SK-N-SH (cell line): ENCODE results near the gene SETD3. TPM values are rescaled to one million over a fixed set of nuclear protein-coding genes. Genes with fewer than 3 reads are reported as not detected.

Source experiments
- CTCF ChIA-PET: fragments of 300-600, 350-600 bp; formaldehyde crosslinking; extraction: SDS; loops from one replicate; lab custom pipeline; 2021; lab: Yijun Ruan, JAX
- POLR2A ChIA-PET: fragments of 350-600 bp; sonication (Branson Sonifier 250); formaldehyde crosslinking; extraction: SDS; loops from one replicate; lab custom pipeline; 2020; ENCODE audit warnings: antibody characterized with exemption, inconsistent platforms; lab: Yijun Ruan, JAX
- DNase-seq: peaks from one replicate; pipeline ENCODE4 v3.0.0; 2012
- H2AFZ ChIP-seq: fragments of 200-600 bp; sonication (generic); 2 replicates; pipeline ENCODE4 v1.8.1; 2016; ENCODE audit warnings: antibody characterized with exemption, mild to moderate bottlenecking, low read depth
- H3F3A ChIP-seq: fragments of 200-600 bp; sonication (generic); replicated peaks from 2 replicates; pipeline ENCODE3; 2016; ENCODE audit warnings: antibody characterized with exemption, mild to moderate bottlenecking; ENCODE audit not compliant: insufficient read depth
- H3K27ac ChIP-seq, 2 experiments: fragments of 200-500 bp in 1 of 2; fragments of 200-600 bp in 1 of 2; sonication (Bioruptor generic) in 1 of 2; sonication (generic), shearing (Covaris generic) in 1 of 2; 2 replicates each; pipeline versions ENCODE4 v1.5.1 to v1.6.1; 2014 to 2016; ENCODE audit warnings: low read depth in 2 of 2, inconsistent platforms in 1 of 2, low read length in 1 of 2, mild to moderate bottlenecking in 1 of 2, mixed read lengths in 1 of 2
- H3K27me3 ChIP-seq: fragments of 200-600 bp; sonication (generic), shearing (Covaris generic); 2 replicates; pipeline ENCODE4 v1.6.1; 2016; ENCODE audit warnings: mixed run types; ENCODE audit not compliant: insufficient read depth
- H3K36me3 ChIP-seq, 2 experiments: fragments of 200-500 bp in 1 of 2; fragments of 200-600 bp in 1 of 2; sonication (Bioruptor generic) in 1 of 2; sonication (generic) in 1 of 2; replicated peaks in 1 of 2; 2 replicates each; pipeline versions ENCODE3 to v1.5.1; 2014 to 2016; ENCODE audit warnings: low read length in 1 of 2, mild to moderate bottlenecking in 1 of 2; ENCODE audit not compliant: insufficient read depth in 2 of 2, control insufficient read depth in 1 of 2
- H3K4me1 ChIP-seq, 2 experiments: fragments of 200-500 bp in 1 of 2; fragments of 200-600 bp in 1 of 2; sonication (Bioruptor generic) in 1 of 2; sonication (generic), shearing (Covaris generic) in 1 of 2; 2 replicates each; pipeline versions ENCODE4 v1.5.1 to v1.6.1; 2014 to 2016; ENCODE audit warnings: low read depth in 1 of 2, low read length in 1 of 2, mixed run types in 1 of 2; ENCODE audit not compliant: insufficient read depth in 2 of 2, control insufficient read depth in 1 of 2
- H3K4me2 ChIP-seq: fragments of 200-600 bp; sonication (generic), shearing (Covaris generic); 2 replicates; pipeline ENCODE4 v1.6.1; 2017; ENCODE audit warnings: mixed run types
- H3K4me3 ChIP-seq, 2 experiments: fragments of 200-500 bp in 1 of 2; fragments of 200-600 bp in 1 of 2; sonication (Bioruptor generic) in 1 of 2; sonication (generic), shearing (Covaris generic) in 1 of 2; 2 replicates each; pipeline versions ENCODE4 v1.5.1 to v1.8.1; 2014 to 2016; ENCODE audit warnings: low read depth in 2 of 2, inconsistent platforms in 1 of 2, low read length in 1 of 2, mild to moderate bottlenecking in 1 of 2, mixed read lengths in 1 of 2, moderate library complexity in 1 of 2
- H3K79me2 ChIP-seq: fragments of 200-600 bp; sonication (generic); 2 replicates; pipeline ENCODE4 v1.8.1; 2017; ENCODE audit warnings: mild to moderate bottlenecking; ENCODE audit not compliant: insufficient read depth
- H3K9ac ChIP-seq: fragments of 200-600 bp; sonication (generic); 2 replicates; pipeline ENCODE4 v1.6.1; 2017; ENCODE audit warnings: mixed run types
- H3K9me2 ChIP-seq: fragments of 200-600 bp; sonication (generic); 2 replicates; pipeline ENCODE4 v1.6.1; 2017; ENCODE audit warnings: mixed run types
- H3K9me3 ChIP-seq: fragments of 200-600 bp; sonication (generic); 2 replicates; pipeline ENCODE4 v1.6.1; 2017; ENCODE audit warnings: mixed run types, mild to moderate bottlenecking, moderate library complexity
- H4K20me1 ChIP-seq: fragments of 200-600 bp; sonication (generic); 2 replicates; pipeline ENCODE4 v1.6.1; 2017; ENCODE audit warnings: mild to moderate bottlenecking, mixed run types; ENCODE audit not compliant: insufficient read depth
- CHD2 ChIP-seq: fragments of 150-350 bp; IDR thresholded peaks from 2 replicates; pipeline ENCODE4 v1.6.1; 2018; ENCODE audit warnings: low read length; ENCODE audit not compliant: partially characterized antibody
- FOXJ3 ChIP-seq: sonication (generic); formaldehyde crosslinking; IDR thresholded peaks from 2 replicates; pipeline ENCODE4 v1.5.1; 2020; ENCODE audit warnings: mild to moderate bottlenecking, missing genetic modification reagents
- FOXM1 ChIP-seq: IDR thresholded peaks from 2 replicates; pipeline ENCODE4 v1.4.0; 2012; ENCODE audit warnings: low read depth, mild to moderate bottlenecking
- GABPA ChIP-seq: IDR thresholded peaks from 2 replicates; pipeline ENCODE4 v1.4.0; 2012; ENCODE audit warnings: low read depth, mild to moderate bottlenecking
- MEF2A ChIP-seq: IDR thresholded peaks from 2 replicates; pipeline ENCODE4 v1.4.0; 2012; ENCODE audit warnings: low read depth, borderline replicate concordance
- MXI1 ChIP-seq: IDR thresholded peaks from 2 replicates; pipeline ENCODE4 v1.6.1; 2012; ENCODE audit warnings: mild to moderate bottlenecking, low read depth, low read length, improper control_type of control experiment
- PBX3 ChIP-seq: IDR thresholded peaks from 2 replicates; pipeline ENCODE4; 2012
- RAD21 ChIP-seq: IDR thresholded peaks from 2 replicates; pipeline ENCODE4 v1.6.1; 2012; ENCODE audit warnings: mild to moderate bottlenecking, low read length
- RCOR1 ChIP-seq: fragments of 150-350 bp; IDR thresholded peaks from 2 replicates; pipeline ENCODE4 v1.6.1; 2017; ENCODE audit warnings: antibody characterized with exemption, low read length
- RXRA ChIP-seq: IDR thresholded peaks from 2 replicates; pipeline ENCODE4 v1.4.0; 2012; ENCODE audit warnings: low read depth, mild to moderate bottlenecking, borderline replicate concordance
- SIN3A ChIP-seq: IDR thresholded peaks from 2 replicates; pipeline ENCODE4 v1.6.1; 2012; ENCODE audit warnings: low read depth, mild to moderate bottlenecking, low read length, moderate library complexity, borderline replicate concordance
- WGBS: methylation state at CpG from one replicate; pipeline ENCODE4 v1.1.6; 2017; ENCODE audit warnings: low lambda C conversion rate; 5-methylcytosine and 5-hydroxymethylcytosine counted together
- polyA plus RNA-seq, 3 experiments: library from polyadenylated mRNA; depleted of rRNA; stranded (reverse); fragments of >200 nt; gene quantifications; 2 replicates each; pipeline ENCODE4 v1.2.3, GENCODE V29; 2012
- TF ChIP-seq, protein P1 (sequence below): IDR thresholded peaks from 2 replicates; pipeline ENCODE4 v1.4.0; 2012; ENCODE audit warnings: low read depth, borderline replicate concordance

The SETD3 gene
- polyA plus RNA-seq, 1 of the 3 experiments (the other 2 are of a cell fraction), result 19.1 TPM

DNA sequence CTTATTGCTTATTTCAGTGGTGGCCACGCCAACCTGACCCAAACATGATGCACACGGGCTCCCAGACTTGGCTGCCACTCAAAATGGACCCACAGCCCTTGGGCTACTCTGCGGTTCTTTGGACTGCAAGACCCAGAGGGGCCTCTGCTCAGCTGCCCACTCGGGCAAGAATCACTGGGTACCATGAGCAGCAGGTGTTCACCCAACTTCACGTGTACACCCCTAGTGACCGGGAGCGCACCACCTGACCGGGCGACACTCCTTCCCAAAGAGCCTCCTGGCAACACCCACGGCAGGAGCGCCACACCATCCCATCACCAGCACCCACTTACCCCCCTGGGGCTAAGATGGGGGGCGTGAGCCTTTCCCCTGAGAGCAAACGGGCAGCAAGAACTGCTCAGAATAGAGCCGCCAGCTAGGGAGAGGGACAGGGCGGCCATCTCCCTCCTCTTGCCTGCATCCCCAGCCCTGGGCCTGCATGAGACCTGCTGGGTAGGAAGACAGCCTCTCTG is 32.6 kb upstream of the SETD3 start (continued):
- TF ChIP-seq FOXM1 (no peak), CHD2 (no peak), PBX3 (no peak), FOXJ3 (CRISPR knock-in tag) (no peak), RCOR1 (no peak), SIN3A (no peak)
- TF ChIP-seq, all 33 proteins: peak for 0

GRCh38 chr14:99512571-99513182 is 32.0 kb upstream of the SETD3 start:
- Histone ChIP-seq H3K36me3 (peaks cover 16 to 58% of the 10 kb centered on the region in 2 experiments), H3K9ac (no peak overlapping the region), H3K4me2 (no peak overlapping the region), H3K27me3 (no peaks in the 10 kb centered on the region), H2AFZ (no peak overlapping the region), H3K9me2 (no peaks in the 10 kb centered on the region), H3K9me3 (no peaks in the 10 kb centered on the region), H4K20me1 (0 out of 2 replicates have a peak, but pooled peaks cover 13% of the 10 kb centered on the region), H3K79me2 (0 out of 2 replicates have a peak, but pooled peaks cover 2% of the 10 kb centered on the region), H3K4me1 (peaks cover 0 to 5% of the 10 kb centered on the region in 2 experiments; a peak in 1 of 4 replicates), H3K4me3 (no peak overlapping the region), H3F3A (peaks cover 8% of the 10 kb centered on the region), H3K27ac (no peak overlapping the region)
- no peak for TF ChIP-seq RAD21
- ChIA-PET CTCF (interaction anchor here (0.6 to 2.0 kb wide), 4 partner anchors 12 to 116 kb away, joined by 3 to 8 read pairs (median 3); no protein-coding TSS in a partner anchor), POLR2A (no interaction called here)
- DNase-seq, result peak; percentile 7
- WGBS, result 96% methylated on average over 9 of the region's 16 CpGs

- no peak overlapping the region for H3K27ac ChIP-seq
- 94% methylated on average over 10 of the region's 10 CpGs for WGBS
- 0 out of 2 replicates have a peak, but pooled peaks cover 13% of the 10 kb centered on the region for H4K20me1 ChIP-seq
- CTCF ChIA-PET, result interaction anchor here (0.6 to 1.7 kb wide), 5 partner anchors 11 to 117 kb away, joined by 3 to 5 read pairs (median 3); no protein-coding TSS in a partner anchor
- no peak overlapping the region for H3K4me2 ChIP-seq
- POLR2A ChIA-PET, result no interaction called here
- no peaks in the 10 kb centered on the region for H3K79me2 ChIP-seq
- no peaks in the 10 kb centered on the region for H3K9me3 ChIP-seq
- H3K4me3 ChIP-seq, result no peak overlapping the region
- H3K4me1 ChIP-seq, result peaks cover 0 to 4% of the 10 kb centered on the region in 2 experiments; a peak in 1 of 4 replicates
- H3K9ac ChIP-seq, result no peak overlapping the region
- H3K27me3 ChIP-seq, result no peaks in the 10 kb centered on the region
- H2AFZ ChIP-seq, result no peak overlapping the region
- DNase-seq, result no peak
- H3K9me2 ChIP-seq, result no peaks in the 10 kb centered on the region
- peaks cover 20 to 64% of the 10 kb centered on the region in 2 experiments for H3K36me3 ChIP-seq
- peaks cover 8% of the 10 kb centered on the region for H3F3A ChIP-seq
- TF ChIP-seq MXI1 (no peak), MEF2A (no peak), GABPA (no peak), CHD2 (no peak), RAD21 (no peak), RXRA (no peak)
- TF ChIP-seq, protein P1, sequence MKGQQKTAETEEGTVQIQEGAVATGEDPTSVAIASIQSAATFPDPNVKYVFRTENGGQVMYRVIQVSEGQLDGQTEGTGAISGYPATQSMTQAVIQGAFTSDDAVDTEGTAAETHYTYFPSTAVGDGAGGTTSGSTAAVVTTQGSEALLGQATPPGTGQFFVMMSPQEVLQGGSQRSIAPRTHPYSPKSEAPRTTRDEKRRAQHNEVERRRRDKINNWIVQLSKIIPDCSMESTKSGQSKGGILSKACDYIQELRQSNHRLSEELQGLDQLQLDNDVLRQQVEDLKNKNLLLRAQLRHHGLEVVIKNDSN, result no peak
Measured at GRCh38 chr14:99512110-99512449, 31.4 kb upstream of the SETD3 start.
